Stimulated activated CD8-positive, alpha-beta memory T cell treated with anti-CD3 and anti-CD28 coated beads, Interleukin-7, amount 100 ng/mL, for 48 hours (primary cell): ENCODE measurements around the gene ENO2.
A peak's percentile ranks its signal among the peaks of the same experiment; 100 is the strongest.
"Not testable (repeated sequence)": the region's sequence is repeated elsewhere in the genome, so short reads cannot be mapped to it uniquely, and the experiment has no call there.

Experiments used
- DNase-seq, 2 donors: peaks; one replicate each; pipeline ENCODE4 v3.0.0-alpha.2; 2020; ENCODE audit warnings: low read depth in 1 of 2; ENCODE audit errors: extremely low read depth in 1 of 2

ENO2 gene

DNA sequence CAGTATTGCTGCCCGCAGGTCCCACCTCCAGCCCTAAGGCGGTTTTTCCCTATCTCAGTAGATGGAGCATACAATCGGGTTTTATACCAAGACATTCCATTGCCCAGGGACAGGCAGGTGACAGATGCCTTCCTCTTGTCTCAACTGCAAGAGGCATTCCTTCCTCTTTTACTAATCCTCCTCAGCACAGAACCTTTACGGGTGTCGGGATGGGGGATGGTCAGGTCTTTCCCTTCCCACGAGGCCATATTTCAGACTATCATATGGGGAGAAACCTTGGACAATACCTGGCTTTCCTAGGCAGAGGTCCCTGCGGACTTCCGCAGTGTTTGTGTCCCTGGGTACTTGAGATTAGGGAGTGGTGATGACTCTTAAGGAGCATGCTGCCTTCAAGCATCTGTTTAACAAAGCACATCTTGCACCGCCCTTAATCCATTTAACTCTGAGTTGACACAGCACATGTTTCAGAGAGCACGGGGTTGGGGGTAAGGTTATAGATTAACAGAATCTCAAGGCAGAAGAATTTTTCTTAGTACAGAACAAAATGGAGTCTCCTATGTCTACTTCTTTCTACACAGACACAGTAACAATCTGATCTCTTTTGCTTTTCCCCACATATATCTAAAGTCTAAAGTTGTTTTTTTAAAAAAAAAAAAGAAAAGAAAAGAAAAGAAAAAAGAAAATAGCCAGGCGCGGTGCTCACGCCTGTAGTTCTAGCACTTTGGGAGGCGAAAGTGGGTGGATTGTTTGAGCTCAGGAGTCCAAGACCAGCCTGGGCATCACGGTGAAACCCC lies 28.0 kb upstream of the ENO2 start:
- DNase-seq, result not testable (repeated sequence)

DNA sequence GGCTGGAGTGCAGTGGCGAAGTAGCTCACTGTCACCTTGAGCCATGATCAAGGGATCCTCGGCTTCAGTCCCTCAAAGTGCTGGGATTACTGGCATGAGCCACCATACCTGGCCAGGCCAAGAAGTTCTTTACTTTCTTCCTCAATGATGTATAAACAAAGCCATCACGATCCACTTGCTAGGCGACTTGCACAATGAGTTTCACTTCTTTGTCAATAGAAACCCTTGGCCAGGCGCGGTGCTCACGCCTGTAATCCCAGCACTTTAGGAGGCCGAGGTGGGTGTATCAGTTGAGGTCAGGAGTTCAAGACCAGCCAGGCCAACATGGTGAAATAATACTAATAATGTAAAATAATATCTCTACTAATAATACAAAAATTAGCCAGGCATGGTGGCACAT lies 26.9 kb upstream of the ENO2 start:
- DNase-seq, result no peak

DNA sequence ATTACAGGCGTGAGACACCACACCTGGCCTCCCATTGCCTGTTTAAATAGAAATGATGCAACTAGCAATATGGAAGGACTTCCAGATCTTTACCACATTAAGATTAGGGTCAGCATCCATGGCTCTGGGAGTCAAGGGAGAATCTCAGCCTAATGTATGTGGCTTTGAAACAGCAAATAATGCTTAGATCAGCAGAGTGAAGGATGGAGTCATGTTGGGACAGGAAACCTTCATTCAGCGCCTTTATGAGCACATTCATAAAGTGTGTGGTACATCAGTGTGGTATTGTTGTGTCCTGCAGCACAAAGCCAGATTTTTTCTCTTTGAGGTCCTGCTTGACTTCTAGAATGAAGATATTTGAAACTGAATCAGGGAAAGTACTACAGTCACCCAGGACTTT lies 26.0 kb upstream of the ENO2 start:
- DNase-seq, result no peak

- not testable (repeated sequence) for DNase-seq
These were observed 25.6 kb upstream of the ENO2 start for GRCh38 chr12:6888794-6889193.

DNA sequence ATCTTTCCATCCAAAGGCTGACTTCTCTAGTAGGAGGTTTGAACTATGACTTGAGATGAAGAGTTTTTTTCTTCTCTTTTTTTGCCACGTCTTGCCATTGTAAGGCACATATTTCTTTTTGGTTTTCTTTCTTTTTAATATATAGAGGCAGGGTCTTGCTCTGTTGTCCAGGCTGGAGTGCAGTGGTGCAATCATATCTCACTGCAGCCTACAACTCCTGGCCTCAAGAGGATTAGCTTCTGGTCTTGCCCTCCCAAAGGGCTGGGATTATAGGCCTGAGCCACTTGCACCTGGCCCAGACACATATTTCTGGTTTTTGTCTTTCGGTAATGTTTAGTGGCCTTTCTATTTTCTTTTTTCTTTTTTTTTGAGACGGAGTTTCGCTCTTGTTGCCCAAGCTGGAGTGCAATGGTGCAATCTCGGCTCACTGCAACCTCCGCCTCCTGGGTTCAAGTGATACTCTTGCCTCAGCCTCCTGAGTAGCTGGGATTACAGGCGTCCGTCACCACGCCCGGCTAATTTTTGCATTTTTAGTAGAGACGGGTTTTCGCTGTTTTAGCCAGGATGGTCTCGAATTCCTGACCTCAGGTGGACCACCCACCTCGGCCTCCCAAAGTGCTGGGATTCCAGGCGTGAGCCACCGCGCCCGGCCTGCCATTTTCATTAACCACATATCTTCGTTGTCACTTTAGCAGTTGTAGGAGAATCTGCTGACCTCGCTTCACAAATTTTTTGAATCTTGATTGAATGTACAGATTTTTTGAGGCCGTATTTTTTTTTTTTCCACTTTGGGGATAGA lies 24.4 kb upstream of the ENO2 start:
- not testable (repeated sequence) for DNase-seq

DNA sequence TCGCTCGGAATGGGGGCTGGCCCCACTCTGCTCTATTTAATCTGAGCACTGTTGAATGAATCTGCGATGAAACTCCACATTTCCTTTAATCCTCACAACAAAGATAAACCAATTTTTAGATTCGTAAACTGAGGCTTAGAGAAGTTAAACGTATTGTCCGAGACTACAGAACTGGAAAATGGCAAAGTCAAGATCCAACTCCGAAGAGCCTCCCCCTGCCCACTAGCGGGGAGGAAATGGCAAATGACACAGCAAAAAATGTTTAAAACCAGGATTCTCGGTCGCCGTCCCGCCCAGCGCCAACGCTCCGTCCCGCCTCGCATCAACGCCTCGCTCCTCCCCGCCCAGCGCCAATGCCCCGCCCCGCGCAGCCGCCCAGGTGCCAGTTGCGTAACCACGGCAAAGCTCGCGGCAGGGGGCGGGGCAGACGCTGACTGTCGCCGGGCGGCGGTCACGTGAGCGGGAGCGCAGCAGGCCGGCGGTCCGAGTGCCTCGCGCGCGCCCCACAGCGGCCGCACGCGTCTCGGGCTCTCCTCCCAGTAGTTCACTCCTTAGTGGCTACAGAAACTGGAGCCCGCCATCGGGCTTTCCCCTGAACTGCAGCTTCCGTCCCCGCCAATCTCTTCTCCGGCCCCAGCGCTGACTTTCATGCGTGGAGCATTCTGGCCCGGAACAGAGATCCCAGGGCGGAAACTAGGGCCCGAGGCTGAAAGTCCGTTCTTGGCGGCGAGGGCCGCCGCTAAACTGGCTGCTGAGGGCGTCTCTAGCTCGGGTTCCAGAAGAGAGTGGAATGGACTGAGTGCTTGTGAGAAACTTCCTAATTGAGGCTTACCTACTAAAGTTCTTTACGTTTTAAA lies 23.4 kb upstream of the ENO2 start:
- peak; percentile 96 to 98 for DNase-seq

GRCh38 chr12:6891646-6892001 lies 22.8 kb upstream of the ENO2 start:
- no peak for DNase-seq

GRCh38 chr12:6892683-6893082 lies 21.7 kb upstream of the ENO2 start:
- DNase-seq, result not testable (repeated sequence)

DNA sequence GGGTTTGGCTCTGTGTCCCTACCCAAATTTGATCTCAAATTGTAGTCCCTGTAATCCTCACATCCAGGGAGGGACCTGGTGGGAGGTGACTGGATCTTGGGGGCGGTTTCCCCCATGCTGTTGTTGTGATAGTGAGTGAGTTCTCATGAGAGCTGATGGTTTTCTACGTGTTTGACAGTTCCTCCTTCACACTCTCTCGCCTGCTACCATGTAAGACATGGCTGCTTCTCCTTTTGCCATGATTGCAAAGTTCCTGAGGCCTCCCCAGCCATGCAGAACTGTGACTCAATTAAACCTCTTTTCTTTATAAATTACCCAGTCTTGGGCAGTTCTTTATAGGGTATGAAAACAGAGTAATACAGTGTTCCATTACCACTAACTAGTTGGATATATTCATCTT lies 20.1 kb upstream of the ENO2 start:
- no peak for DNase-seq

- DNase-seq, result no peak
These were observed 17.4 kb upstream of the ENO2 start for GRCh38 chr12:6896846-6897435.

DNA sequence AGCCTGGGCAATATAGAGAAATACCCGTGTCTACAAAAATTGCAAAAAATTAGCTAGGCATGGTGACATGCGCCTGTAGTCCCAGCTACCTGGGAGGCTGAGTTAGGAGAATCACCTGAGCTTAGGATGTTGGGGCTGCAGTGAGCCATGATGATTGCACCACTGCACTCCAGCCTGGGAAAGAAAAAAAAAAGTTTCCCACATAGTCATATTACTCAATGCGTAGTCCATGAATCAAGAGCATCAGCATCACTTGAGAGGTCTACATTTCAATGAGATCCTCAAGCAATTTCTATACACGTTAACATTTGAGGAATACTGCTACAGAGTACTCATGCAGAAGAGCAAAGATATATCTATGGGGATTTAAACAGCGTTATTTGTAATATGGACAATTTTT lies 15.0 kb upstream of the ENO2 start:
- no peak for DNase-seq

- no peak for DNase-seq
These were observed 14.4 kb upstream of the ENO2 start for GRCh38 chr12:6899837-6900519.

- DNase-seq, result no peak
These were observed 11.9 kb upstream of the ENO2 start for GRCh38 chr12:6902448-6902847.

DNA sequence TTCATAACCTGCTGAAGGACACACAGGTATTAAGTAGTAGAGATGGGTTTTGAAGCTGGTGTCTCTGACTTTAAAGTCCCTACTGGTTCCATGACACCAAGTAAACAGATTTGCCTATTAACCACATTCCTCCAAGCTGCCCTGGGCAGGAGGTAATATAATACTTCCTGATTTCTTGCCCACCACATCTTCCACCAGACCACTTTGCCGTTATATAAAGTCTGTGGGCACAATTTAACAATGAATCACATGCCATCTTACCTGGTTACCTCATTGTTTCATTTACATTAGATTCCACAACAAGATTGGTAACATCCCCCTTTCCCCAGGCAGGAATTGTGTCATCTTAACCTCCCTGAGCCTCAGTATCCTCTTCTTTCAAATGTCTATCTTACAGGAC lies 10.7 kb upstream of the ENO2 start:
- DNase-seq, result no peak

- DNase-seq, result peak; percentile 93 to 98
These were observed 9.8 kb upstream of the ENO2 start, which contains the start of gene LRRC23 for GRCh38 chr12:6904280-6905276. TSS of gene LRRC23 (plus strand) at chr12:6904822. CDS start at chr12:6905634, 812 bp downstream.

DNA sequence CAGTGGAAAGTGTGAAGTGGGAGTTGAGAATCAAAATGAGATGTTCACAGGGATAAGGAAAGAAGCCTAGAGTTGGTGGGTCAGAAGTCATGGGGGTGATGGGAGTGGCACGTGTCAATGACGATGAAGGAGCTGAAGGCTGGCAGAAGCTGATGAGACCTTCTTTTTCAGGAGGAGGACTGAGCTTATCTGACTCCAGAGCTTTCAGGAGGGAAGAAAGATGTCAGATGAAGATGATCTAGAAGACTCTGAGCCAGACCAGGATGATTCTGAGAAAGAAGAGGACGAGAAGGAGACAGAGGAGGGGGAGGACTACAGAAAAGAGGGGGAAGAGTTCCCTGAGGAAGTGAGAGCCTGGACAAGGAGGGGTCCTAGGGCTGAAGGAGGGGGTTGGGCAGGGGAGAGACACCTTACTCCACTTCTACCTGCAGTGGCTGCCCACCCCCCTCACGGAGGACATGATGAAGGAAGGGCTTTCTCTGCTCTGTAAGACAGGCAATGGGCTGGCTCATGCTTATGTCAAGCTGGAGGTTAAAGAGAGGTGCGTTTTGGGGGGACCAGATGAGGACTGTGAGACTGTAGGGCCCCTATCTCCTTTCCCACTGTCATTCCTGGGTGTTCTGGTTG lies 8.9 kb upstream of the ENO2 start:
- DNase-seq, result no peak

DNA sequence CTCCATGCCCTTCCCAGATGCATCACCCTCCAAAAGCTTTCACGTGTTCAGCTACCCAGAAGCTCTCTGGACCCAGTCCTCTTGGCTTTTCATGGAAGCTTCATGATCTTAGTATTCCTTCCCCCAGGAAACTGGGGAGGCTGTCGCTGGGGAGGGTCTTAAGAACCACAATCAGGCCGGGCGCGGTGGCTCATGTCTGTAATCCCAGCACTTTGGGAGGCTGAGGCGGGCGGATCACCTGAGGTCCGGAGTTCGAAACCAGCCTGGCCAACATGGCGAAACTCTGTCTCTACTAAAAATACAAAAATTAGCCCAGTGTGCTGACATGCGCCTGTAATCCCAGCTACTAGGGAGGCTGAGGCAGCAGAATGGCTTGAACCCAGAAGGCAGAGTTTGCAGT lies 6.2 kb upstream of the ENO2 start:
- not testable (repeated sequence) for DNase-seq

DNA sequence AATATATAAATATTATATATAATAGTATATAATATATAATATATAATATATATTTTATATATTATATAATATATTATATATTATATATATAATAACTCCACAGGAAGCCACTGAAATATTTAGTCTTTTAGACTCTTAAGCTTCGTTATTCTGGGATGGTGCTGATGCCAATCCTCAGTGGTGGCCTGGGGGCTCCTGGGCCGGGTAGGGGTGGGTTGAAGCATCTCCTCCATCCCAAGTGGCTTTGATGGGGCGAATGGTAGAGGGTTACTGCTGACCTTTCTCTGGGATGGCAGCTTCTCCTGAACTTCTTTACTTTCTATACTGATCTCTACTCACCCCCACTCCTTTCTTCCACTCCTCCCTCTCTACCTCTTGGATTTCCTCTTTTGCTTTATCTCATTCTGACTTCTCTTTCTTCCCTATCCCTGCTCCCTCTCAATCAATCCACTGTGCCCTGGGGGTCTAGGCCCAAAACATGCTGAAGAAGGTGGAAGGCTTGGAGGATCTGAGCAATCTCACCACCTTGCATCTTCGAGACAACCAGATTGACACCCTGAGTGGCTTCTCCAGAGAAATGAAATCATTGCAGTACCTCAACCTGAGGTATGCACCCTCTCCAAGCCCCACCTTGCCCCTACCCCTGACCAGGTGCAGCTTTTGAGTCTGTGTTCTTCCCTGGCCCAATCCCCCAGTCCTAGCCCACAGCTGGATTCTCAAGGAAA lies 4.8 kb upstream of the ENO2 start:
- no peak for DNase-seq
